Peyer's patch (tissue), 4 donors: Measurements from ENCODE around the gene PDE10A.

Experiments
- POLR2A ChIP-seq, 2 donors: fragments of 450-650 bp; IDR thresholded peaks; one replicate each; pipeline ENCODE4 v1.5.1; 2017; ENCODE audit warnings: antibody characterized with exemption in 2 of 2, mild to moderate bottlenecking in 2 of 2, moderate library complexity in 2 of 2
- TF ChIP-seq, protein P1 (sequence below), 6 experiments: fragments of 450-650 bp in 4 of 6; fragments of 200-600 bp in 2 of 6; sonication (generic) in 1 of 6; IDR thresholded peaks; one replicate each; pipeline ENCODE4 v1.5.1; 2017 to 2019; ENCODE audit warnings: antibody characterized with exemption in 6 of 6, mild to moderate bottlenecking in 3 of 6, moderate library complexity in 1 of 6

DNA sequence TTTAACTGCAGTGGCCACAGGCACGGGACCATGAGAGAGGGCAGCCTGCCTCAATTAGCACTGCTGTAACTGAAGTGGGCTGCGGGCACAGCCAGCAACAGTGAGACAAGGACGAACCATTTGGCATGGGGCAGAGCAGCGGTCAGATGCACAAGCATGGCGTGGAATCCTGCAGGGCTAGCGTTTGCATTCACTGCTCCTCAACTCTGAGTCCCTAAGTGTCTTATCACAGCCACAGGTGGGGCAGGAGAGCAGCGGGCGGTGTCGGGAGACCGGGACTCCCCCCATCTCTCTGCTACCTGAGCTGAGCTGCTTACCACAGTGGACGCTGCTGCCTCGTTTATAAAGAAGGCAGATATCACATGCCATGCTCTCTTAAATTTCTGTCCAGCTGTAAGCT, 31.3 kb upstream of the PDE10A start:
- TF ChIP-seq, protein P1, sequence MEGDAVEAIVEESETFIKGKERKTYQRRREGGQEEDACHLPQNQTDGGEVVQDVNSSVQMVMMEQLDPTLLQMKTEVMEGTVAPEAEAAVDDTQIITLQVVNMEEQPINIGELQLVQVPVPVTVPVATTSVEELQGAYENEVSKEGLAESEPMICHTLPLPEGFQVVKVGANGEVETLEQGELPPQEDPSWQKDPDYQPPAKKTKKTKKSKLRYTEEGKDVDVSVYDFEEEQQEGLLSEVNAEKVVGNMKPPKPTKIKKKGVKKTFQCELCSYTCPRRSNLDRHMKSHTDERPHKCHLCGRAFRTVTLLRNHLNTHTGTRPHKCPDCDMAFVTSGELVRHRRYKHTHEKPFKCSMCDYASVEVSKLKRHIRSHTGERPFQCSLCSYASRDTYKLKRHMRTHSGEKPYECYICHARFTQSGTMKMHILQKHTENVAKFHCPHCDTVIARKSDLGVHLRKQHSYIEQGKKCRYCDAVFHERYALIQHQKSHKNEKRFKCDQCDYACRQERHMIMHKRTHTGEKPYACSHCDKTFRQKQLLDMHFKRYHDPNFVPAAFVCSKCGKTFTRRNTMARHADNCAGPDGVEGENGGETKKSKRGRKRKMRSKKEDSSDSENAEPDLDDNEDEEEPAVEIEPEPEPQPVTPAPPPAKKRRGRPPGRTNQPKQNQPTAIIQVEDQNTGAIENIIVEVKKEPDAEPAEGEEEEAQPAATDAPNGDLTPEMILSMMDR (IDR thresholded peaks at IDR 0.05), result no peak
- TF ChIP-seq POLR2A (IDR thresholded peaks at IDR 0.05), result no peak
